ENCODE results near the gene NRM. TPM values are rescaled to one million over a fixed set of nuclear protein-coding genes. Genes with fewer than 3 reads are reported as not detected.
A peak's percentile ranks its signal among the peaks of the same experiment; 100 is the strongest.

The NRM gene
- total and polyA plus RNA-seq, 2 of the 13 experiments (the other 11 are each of a cell fraction or from before 2014, with no cell fraction given) = 12.5 to 16.0 TPM

- no peak for TF ChIP-seq GTF3A (CRISPR knock-in tag; conservative IDR thresholded peaks at IDR 0.05)
- peak; percentile 84; the same call in 1 of the 2 replicates for TF ChIP-seq ZNF788 (CRISPR knock-in tag; IDR thresholded peaks at IDR 0.05; ENCODE audit: borderline replicate concordance)
- TF ChIP-seq ZNF761 (CRISPR knock-in tag; conservative IDR thresholded peaks at IDR 0.05) = no peak
- no peak for TF ChIP-seq ATF7 (IDR thresholded peaks at IDR 0.05)
- TF ChIP-seq ATF7 (CRISPR knock-in tag; IDR thresholded peaks at IDR 0.05) = no peak
- no peak for TF ChIP-seq ZNF839 (CRISPR knock-in tag; IDR thresholded peaks at IDR 0.05; ENCODE audit: borderline replicate concordance)
- TF ChIP-seq ZNF615 (CRISPR knock-in tag; IDR thresholded peaks at IDR 0.05; ENCODE audit: borderline replicate concordance) = no peak
- no peak for TF ChIP-seq NFAT5 (CRISPR knock-in tag; IDR thresholded peaks at IDR 0.05)
- peak; percentile 88 for TF ChIP-seq SP2 (CRISPR knock-in tag; IDR thresholded peaks at IDR 0.05)
- TF ChIP-seq KLF12 (CRISPR knock-in tag; IDR thresholded peaks at IDR 0.05; ENCODE audit: borderline replicate concordance) = peak; percentile 91; the same call in 1 of the 2 replicates
- peak; percentile 54; the same call in 1 of the 2 replicates for TF ChIP-seq KLF9 (CRISPR knock-in tag; IDR thresholded peaks at IDR 0.05; ENCODE audit: low read depth)
- TF ChIP-seq NCOR1 (IDR thresholded peaks at IDR 0.05; ENCODE audit: borderline replicate concordance, low read length) = peak; percentile 63; the same call in 1 of the 2 replicates
- peak; percentile 64 for TF ChIP-seq UBTF (CRISPR knock-in tag; IDR thresholded peaks at IDR 0.05)
- TF ChIP-seq SMAD9 (CRISPR knock-in tag; IDR thresholded peaks at IDR 0.05) = no peak
- TF ChIP-seq ZNF329 (CRISPR knock-in tag; IDR thresholded peaks at IDR 0.05; ENCODE audit: low read depth) = no peak
- no peak for TF ChIP-seq ZNF776 (CRISPR knock-in tag; IDR thresholded peaks at IDR 0.05)
- peak; percentile 39; the same call in 1 of the 2 replicates for TF ChIP-seq HNF4G (IDR thresholded peaks at IDR 0.05; ENCODE audit: borderline replicate concordance, low read depth, low read length)
- TF ChIP-seq HNF4G (CRISPR knock-in tag; IDR thresholded peaks at IDR 0.05; ENCODE audit: borderline replicate concordance, low read depth) = no peak
- peak; percentile 59; the same call in 1 of the 2 replicates for TF ChIP-seq ZBTB33 (CRISPR knock-in tag; IDR thresholded peaks at IDR 0.05)
Measured at GRCh38 chr6:30719791-30720737, 29.3 kb upstream of the NRM start, which contains the start of gene TUBB (continued).

Measured in HepG2 (cell line).